ENCODE measurements around the gene ZNF487.

The ZNF487 gene

DNA sequence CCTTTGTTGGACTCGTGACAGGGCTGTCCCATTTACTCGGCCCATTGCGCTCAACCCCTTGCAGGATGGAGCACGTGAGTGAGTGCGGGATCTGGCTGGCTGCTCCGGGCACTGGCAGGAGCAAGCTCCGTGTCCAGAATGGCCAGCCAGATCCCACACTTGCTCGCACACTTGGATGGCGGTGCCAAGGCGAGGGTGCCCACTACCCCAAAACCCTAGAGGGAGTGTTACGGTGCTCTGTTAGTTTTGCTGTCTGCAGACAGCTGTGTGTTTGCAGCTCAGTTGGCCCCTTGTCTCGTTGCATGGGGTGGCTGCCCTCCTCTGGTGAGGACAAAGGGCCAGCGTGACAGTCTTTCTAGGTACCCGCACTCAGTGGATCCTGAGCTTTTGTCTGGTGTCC is 34.2 kb downstream of the ZNF487 start:
- FAIRE-seq (no peak), DNase-seq (ENCODE audit: insufficient read length, low spot score) (no peak)
- no peak for TF ChIP-seq POLR2A (IDR thresholded peaks at IDR 0.05; ENCODE audit: low read depth, low read length)

DNA sequence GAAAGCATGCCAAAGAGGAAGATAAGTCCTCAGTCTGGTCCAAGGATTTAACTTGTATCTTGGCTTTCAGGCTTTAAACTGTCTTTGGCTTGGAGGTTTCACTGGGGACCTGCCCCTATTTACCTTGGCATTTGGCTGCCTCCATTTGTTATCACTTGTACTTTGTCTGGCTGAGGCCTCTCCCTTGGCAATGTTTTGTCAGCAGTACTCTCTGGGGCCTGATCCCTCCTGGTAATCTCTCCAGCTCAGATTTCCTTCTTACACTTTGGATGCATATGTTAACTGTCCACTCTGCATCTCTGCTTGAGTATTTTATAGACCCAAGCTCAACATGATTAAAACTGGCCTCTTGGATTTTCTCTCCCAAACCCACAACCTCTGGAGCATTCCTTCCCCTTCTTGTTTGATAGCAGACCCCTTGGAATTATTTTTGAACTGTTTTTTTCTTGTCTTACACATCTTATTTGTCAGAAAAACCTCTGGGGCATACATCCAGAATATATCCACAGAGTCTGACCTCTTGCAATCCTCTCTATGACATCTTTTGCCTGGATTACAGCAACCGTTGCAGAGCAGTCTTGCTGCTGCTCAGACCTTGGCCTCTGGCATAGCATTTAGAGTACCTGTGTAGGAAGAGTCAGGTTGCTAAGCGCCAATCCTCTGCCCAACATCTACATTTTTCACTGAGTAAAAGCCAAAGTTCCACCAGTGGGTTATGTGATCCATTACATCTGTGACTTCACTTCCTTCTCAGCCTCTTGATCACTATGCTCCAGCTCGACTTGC is 35.2 kb downstream of the ZNF487 start:
- DNase-seq (ENCODE audit: insufficient read length, low spot score) (no peak), FAIRE-seq (no peak)
- TF ChIP-seq POLR2A (IDR thresholded peaks at IDR 0.05; ENCODE audit: low read depth, low read length): no peak

DNA sequence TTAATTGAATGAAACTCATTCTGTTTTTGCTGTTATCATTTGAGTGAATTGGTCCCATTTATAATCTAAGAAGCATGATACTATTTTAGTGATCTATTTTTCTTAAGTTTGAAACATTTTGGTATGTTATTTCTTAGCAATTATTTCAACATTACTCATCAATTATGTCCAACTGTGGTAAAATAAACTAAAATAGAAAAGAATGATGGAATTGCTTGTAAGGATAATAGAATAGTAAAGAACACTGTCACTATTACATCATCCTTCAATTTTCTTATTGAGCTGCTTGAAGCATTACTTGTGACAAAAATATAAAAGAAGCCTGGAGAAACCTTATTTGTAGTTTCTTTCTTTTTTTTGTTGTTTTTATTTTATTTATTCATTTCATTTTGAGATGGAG is 42.4 kb downstream of the ZNF487 start:
- FAIRE-seq (no peak), DNase-seq (ENCODE audit: insufficient read length, low spot score) (no peak)
- no peak for TF ChIP-seq POLR2A (IDR thresholded peaks at IDR 0.05; ENCODE audit: low read depth, low read length)

DNA sequence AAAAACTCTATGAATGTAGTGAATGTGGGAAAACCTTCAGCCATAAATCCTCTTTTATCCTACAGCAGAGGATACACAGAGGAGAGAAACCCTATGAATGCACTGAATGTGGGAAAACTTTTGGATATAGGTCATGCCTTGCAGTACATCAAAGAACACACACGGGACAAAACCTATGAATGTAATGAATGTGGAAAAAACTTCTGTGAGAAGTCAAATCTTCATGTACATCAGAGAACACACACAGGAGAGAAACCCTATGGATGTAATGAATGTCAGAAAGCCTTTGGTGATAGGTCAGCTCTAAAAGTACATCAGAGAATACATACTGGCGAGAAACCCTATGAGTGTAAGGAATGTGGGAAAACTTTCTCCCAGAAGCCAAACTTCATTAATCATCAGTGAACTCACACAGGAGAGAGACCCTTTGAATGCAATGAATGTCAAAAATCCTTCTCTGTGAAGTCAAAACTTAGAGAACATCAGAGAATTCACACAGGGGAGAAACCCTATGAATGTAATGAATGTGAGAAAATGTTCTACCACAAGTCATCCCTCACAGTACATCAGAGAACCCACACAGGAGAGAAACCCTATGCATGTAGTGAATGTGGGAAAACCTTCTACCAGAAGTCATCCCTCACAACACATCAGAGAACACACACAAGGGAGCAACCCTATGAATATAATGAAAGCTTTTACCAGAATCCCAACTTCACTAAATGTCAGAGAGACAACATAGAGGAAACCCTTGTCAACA is 45.6 kb downstream of the ZNF487 start:
- FAIRE-seq (no peak), DNase-seq (ENCODE audit: insufficient read length, low spot score) (no peak)
- no peak for TF ChIP-seq POLR2A (IDR thresholded peaks at IDR 0.05; ENCODE audit: low read depth, low read length)

DNA sequence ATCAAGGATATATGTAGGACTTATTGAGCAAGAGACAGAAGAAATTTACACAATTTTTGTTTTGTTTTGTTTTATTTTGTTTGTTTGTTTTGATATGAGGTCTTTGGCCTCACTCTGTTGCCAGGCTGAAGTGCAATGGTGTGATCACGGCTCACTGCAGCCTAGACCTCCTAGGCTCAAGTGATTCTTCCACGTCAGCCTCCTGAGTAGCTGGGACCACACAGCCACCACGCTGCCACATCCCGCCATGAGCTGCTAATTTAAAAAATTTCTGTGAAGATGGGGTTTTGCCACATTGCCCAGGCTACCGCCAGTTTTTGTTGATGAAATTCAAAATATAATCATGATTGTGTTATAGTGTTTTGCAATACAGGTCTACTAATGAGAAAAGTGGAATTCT is 54.9 kb downstream of the ZNF487 start:
- no peak for TF ChIP-seq POLR2A (IDR thresholded peaks at IDR 0.05; ENCODE audit: low read depth, low read length)
- DNase-seq (ENCODE audit: insufficient read length, low spot score) (no peak), FAIRE-seq (no peak)

DNA sequence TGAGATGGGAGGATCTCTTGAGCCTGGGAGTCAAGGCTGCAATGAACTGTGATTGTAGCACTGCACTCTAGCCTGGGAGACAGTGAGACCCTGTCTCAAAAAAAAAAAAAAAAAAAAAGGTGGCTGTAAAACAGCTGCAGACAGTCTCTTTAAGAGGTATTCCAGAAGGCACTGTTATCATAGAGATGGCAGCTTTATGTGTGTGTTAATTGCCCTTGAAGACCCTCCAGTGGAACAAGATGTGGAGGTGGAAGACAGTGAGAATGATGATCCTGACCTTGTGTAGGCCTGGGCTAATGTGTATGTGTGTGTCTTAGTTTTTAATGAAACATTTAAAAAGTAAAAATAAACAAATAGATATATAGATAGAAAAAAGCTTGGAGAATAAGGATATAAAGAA is 66.0 kb downstream of the ZNF487 start:
- FAIRE-seq: no peak
- no peak for DNase-seq (ENCODE audit: insufficient read length, low spot score)
- TF ChIP-seq POLR2A (IDR thresholded peaks at IDR 0.05; ENCODE audit: low read depth, low read length): no peak

DNA sequence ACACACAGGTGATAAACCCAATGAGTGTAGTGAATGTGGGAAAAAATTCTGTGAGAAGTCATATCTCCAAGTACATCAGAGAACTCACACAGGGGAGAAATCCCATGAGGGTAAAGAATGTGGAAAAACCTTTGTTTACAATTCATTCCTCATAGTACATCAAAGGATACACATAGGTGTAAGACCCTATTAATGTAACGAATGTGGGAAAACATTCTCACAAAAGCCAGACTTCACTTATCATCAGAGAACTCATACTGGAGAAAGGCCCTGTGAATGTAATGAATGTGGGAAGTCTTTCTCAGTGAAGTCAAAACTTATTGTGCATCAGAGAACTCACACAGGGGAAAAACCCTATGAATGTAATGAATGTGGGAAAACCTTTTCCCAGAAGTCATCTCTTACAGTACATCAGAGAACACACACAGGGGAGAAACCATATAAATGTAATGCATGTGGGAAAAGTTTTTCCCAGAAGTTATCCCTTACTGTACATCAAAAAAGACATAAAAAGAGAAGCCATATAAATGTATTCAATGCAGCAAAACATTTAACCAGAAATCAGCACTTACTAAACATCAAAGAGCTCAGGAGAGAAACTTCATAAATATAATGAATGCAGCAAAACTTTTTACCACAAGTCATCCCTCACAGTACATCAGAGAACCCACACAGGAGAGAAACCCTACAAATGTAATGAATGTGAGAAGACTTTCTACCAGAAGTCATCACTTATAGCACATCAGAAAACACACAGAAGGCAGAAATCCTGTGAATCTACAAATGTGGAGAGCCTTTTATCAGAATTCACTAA is 87.7 kb downstream of the ZNF487 start:
- FAIRE-seq (no peak), DNase-seq (ENCODE audit: insufficient read length, low spot score) (no peak)
- no peak for TF ChIP-seq POLR2A (IDR thresholded peaks at IDR 0.05; ENCODE audit: low read depth, low read length)

Data from H54 (cell line).